ENCODE measurements around the gene PPP2R5A. TPM values are rescaled to one million over a fixed set of nuclear protein-coding genes. Genes with fewer than 3 reads are reported as not detected.

PPP2R5A gene
- polyA plus RNA-seq, 1 experiment: 10.2 TPM

DNA sequence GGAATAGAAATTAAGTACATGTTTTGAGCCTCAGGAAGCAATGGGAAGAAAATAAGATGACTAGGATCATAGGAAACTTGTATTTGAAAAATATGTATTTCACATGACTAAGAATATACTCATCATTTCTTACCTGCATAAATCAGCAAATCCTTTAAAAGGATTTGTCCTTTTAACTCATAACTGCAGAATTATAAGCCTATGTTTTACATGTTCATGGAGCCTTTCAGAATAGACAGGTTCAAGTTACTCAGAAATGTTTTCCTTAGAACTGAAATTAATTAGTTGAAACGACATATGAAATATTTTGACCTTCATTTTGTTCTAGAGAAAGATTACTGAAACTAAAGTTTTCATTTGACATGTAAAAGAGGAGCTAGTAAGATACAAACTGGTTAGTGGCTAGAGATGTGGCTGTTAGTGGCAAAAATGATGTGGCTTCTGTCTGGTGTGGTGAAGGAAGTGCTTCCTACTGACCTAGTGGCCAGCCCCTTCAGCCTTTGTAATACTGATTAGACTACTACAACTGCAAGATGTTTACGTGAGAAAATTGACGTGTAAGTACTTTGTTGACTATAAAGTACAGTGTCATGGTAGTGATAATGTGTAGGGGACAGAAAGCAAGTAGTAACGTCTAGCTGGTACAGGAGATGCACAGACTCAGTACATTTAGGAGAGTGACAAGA, 74.7 kb downstream of the PPP2R5A start:
- no peaks in the 10 kb centered on the region; the same call in 1 of the 2 replicates for H3K36me3 ChIP-seq (ENCODE audit: control insufficient read depth, insufficient read depth, low read length)
- H3K4me3 ChIP-seq (ENCODE audit: low read depth, low read length): no peak overlapping the region
- no peak for DNase-seq (ENCODE audit: low read depth)
- H3K27me3 ChIP-seq (ENCODE audit: control insufficient read depth, insufficient read depth, low read length): no peaks in the 10 kb centered on the region
- ChIA-PET CTCF (interaction anchor here (0.9 to 9.4 kb wide), 3 partner anchors 96 to 288 kb away, joined by 3 to 100 read pairs (median 4); no protein-coding TSS in a partner anchor), POLR2A (no interaction called here)
- TF ChIP-seq, protein P1, sequence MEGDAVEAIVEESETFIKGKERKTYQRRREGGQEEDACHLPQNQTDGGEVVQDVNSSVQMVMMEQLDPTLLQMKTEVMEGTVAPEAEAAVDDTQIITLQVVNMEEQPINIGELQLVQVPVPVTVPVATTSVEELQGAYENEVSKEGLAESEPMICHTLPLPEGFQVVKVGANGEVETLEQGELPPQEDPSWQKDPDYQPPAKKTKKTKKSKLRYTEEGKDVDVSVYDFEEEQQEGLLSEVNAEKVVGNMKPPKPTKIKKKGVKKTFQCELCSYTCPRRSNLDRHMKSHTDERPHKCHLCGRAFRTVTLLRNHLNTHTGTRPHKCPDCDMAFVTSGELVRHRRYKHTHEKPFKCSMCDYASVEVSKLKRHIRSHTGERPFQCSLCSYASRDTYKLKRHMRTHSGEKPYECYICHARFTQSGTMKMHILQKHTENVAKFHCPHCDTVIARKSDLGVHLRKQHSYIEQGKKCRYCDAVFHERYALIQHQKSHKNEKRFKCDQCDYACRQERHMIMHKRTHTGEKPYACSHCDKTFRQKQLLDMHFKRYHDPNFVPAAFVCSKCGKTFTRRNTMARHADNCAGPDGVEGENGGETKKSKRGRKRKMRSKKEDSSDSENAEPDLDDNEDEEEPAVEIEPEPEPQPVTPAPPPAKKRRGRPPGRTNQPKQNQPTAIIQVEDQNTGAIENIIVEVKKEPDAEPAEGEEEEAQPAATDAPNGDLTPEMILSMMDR (IDR thresholded peaks at IDR 0.05; ENCODE audit: insufficient read depth, low read depth, low read length): no peak

DNA sequence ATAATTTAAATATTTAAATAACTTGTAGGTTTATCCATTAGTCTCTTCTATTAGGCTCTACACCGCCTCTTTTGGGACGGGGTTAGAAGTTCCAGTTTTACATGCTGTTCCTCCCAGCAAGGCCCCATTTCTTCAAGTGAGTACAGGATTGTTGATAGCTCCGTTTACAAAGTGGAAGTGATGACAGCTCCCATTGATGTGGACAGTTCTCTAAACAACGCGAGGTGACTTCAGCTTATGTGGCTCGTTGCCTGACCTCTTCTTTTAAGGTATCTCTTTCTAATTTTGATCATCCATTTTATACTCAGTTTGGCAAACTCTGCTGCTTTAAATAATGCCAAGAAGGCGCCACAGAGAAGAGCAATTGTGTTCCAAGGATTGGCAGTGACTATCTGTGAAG, 79.8 kb downstream of the PPP2R5A start:
- no peaks in the 10 kb centered on the region; the same call in 1 of the 2 replicates for H3K36me3 ChIP-seq (ENCODE audit: control insufficient read depth, insufficient read depth, low read length)
- DNase-seq (ENCODE audit: low read depth): no peak
- CTCF ChIA-PET: interaction anchor here (4.9 to 9.4 kb wide), 3 partner anchors 90 to 302 kb away, joined by 43 to 100 read pairs (median 45); no protein-coding TSS in a partner anchor
- TF ChIP-seq, protein P1 (IDR thresholded peaks at IDR 0.05; ENCODE audit: insufficient read depth, low read depth, low read length): no peak
- no peak overlapping the region for H3K4me3 ChIP-seq (ENCODE audit: low read depth, low read length)
- POLR2A ChIA-PET: no interaction called here
- no peaks in the 10 kb centered on the region for H3K27me3 ChIP-seq (ENCODE audit: control insufficient read depth, insufficient read depth, low read length)

DNA sequence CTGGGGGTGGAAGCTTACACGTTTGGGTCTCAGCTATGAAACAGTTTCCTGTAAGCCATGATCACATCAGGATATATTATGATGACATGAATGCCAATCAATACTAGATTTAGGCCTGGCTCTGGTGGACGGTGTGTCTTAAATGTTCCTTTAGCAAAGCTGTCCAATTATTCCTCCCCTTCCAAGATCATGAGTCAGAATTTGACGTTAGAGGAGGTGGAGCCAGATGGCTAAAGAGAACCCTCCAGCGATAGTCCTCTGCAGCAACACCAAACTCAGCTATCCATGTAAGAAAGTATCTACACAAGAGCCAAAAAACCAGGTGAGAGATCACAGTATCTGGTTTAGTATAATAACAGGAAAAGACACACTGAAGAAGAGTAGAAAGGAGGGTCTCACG, 81.7 kb downstream of the PPP2R5A start:
- ChIA-PET CTCF (interaction anchor here (1.0 to 9.4 kb wide), 12 partner anchors 10 to 686 kb away, joined by 3 to 100 read pairs (median 11); no protein-coding TSS in a partner anchor), POLR2A (no interaction called here)
- DNase-seq (ENCODE audit: low read depth): no peak
- Histone ChIP-seq H3K4me3 (ENCODE audit: low read depth, low read length) (no peak overlapping the region), H3K36me3 (ENCODE audit: control insufficient read depth, insufficient read depth, low read length) (no peaks in the 10 kb centered on the region; the same call in 1 of the 2 replicates), H3K27me3 (ENCODE audit: control insufficient read depth, insufficient read depth, low read length) (no peaks in the 10 kb centered on the region)
- TF ChIP-seq, protein P1 (IDR thresholded peaks at IDR 0.05; ENCODE audit: insufficient read depth, low read depth, low read length): no peak

DNA sequence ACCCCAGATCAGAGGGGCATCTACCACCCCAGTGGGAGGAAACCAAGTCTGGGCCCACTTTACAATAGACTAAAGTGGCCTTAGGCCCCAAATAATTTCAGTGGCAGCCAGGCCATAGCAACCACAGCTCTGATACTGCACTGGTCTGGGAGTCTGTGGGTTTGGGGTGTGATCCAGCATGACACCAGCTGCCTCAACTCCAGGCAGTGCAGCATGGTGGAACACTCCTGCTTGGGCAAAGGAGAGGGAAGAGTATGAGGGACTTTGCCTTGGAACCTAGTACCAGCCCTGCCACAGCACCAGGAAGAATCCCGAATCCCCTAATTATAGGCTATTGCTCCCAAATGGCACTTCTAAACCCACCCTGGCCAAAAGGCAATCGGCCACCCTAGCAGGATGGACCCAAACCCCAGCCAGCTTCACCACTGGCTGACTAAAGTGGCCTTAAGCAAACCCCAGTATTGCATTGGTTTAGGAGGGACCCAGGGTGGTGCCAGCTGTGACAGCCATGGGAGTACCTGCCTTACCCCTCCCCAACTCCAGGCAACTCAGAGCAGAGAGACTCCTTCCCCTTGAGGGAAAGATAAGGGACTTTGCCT, 82.4 kb downstream of the PPP2R5A start:
- ChIA-PET POLR2A (no interaction called here), CTCF (interaction anchor here (0.6 to 9.4 kb wide), 23 partner anchors 9 to 686 kb away, joined by 3 to 100 read pairs (median 5); no protein-coding TSS in a partner anchor)
- TF ChIP-seq, protein P1 (IDR thresholded peaks at IDR 0.05; ENCODE audit: insufficient read depth, low read depth, low read length): no peak
- H3K36me3 ChIP-seq (ENCODE audit: control insufficient read depth, insufficient read depth, low read length): no peaks in the 10 kb centered on the region; the same call in 1 of the 2 replicates
- no peak overlapping the region for H3K4me3 ChIP-seq (ENCODE audit: low read depth, low read length)
- no peak for DNase-seq (ENCODE audit: low read depth)
- H3K27me3 ChIP-seq (ENCODE audit: control insufficient read depth, insufficient read depth, low read length): no peaks in the 10 kb centered on the region

DNA sequence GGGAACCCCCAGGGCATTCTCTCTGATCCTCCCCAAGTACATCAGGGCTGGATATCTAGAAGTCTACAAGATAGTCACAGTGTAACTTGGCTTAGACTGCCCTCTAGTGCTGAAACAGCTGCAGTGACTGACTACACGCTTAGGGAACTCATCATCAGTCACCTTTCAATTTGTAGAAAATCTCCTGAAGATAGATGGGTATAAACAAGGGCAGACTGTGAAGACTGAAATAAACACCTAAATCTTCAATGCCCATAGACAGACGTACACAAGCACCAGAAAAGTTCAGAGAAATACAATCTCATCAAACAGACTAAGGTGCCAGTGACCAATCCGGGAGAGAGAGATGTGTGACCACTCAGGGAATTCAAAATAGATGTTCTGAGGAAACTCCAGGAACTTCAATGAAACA, 82.9 kb downstream of the PPP2R5A start:
- Histone ChIP-seq H3K27me3 (ENCODE audit: control insufficient read depth, insufficient read depth, low read length) (no peaks in the 10 kb centered on the region), H3K4me3 (ENCODE audit: low read depth, low read length) (no peak overlapping the region), H3K36me3 (ENCODE audit: control insufficient read depth, insufficient read depth, low read length) (no peaks in the 10 kb centered on the region)
- POLR2A ChIA-PET: no interaction called here
- TF ChIP-seq, protein P1 (IDR thresholded peaks at IDR 0.05; ENCODE audit: insufficient read depth, low read depth, low read length): peak; percentile 93
- peak; percentile 17 for DNase-seq (ENCODE audit: low read depth)
- CTCF ChIA-PET: interaction anchor here (0.6 to 9.4 kb wide), 22 partner anchors 9 to 687 kb away, joined by 3 to 100 read pairs (median 6); no protein-coding TSS in a partner anchor

Data from BJ (cell line).